Measurements from ENCODE around the gene APOC4. TPM values are rescaled to one million over a fixed set of nuclear protein-coding genes. Genes with fewer than 3 reads are reported as not detected.
A peak's percentile ranks its signal among the peaks of the same experiment; 100 is the strongest.

Gene APOC4
- polyA plus RNA-seq, 1 of the 3 experiments (the other 2 are of a cell fraction), result not detected

DNA sequence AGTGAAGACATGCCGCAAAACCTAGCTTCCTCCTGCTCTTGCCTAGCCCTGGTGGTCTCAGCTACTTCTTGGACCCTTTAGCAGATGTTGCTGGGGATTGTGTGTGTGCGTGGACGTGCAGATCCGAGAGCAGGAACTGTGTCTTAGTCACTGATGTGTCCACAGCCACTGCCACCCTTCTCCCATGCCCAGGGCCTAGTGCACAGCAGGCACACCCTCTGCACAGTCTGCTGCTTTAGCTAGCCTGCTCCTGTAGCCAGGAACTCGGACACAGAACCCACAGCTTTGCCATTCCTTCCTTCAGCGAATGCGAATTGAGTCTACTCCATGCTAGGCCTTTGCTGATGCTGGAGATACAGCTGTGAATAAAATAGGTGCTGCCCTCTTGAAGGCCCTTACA lies 15.5 kb downstream of the APOC4 start:
- no peak overlapping the region for H3K27ac ChIP-seq (ENCODE audit: low read depth in 2 of 2, low read length in 1 of 2)
- CTCF ChIA-PET, result interaction anchor here (1.1 to 10.2 kb wide), 3 partner anchors 14 to 54 kb away, joined by 3 to 131 read pairs (median 3); partner anchors contain the start of gene APOE
- no peak overlapping the region for H3K4me3 ChIP-seq (ENCODE audit: low read depth in 2 of 2, low read length in 1 of 2)
- H3F3A ChIP-seq (replicated peaks; ENCODE audit: insufficient read depth), result peaks cover 6% of the 10 kb centered on the region
- no peaks in the 10 kb centered on the region for H3K9me2 ChIP-seq
- peaks cover 0 to 25% of the 10 kb centered on the region in 2 experiments; a peak in 2 of 4 replicates for H3K4me1 ChIP-seq (ENCODE audit: control insufficient read depth in 1 of 2, insufficient read depth in 2 of 2, low read depth in 1 of 2, low read length in 1 of 2)
- TF ChIP-seq GATA2 (CRISPR knock-in tag; IDR thresholded peaks at IDR 0.05) (no peak), SMC3 (IDR thresholded peaks at IDR 0.05; ENCODE audit: low read depth, low read length) (no peak), MEF2A (IDR thresholded peaks at IDR 0.05; ENCODE audit: borderline replicate concordance, low read depth) (no peak), FOXM1 (IDR thresholded peaks at IDR 0.05; ENCODE audit: low read depth) (no peak), MXI1 (IDR thresholded peaks at IDR 0.05; ENCODE audit: low read depth, low read length) (no peak), EP300 (IDR thresholded peaks at IDR 0.05; ENCODE audit: borderline replicate concordance in 1 of 2, low read depth in 1 of 2, low read length in 1 of 2) (no peak), YY1 (IDR thresholded peaks at IDR 0.05; ENCODE audit: low read depth) (no peak), POLR2AphosphoS5 (IDR thresholded peaks at IDR 0.05; ENCODE audit: low read depth, low read length) (no peak)
- TF ChIP-seq, protein P1, sequence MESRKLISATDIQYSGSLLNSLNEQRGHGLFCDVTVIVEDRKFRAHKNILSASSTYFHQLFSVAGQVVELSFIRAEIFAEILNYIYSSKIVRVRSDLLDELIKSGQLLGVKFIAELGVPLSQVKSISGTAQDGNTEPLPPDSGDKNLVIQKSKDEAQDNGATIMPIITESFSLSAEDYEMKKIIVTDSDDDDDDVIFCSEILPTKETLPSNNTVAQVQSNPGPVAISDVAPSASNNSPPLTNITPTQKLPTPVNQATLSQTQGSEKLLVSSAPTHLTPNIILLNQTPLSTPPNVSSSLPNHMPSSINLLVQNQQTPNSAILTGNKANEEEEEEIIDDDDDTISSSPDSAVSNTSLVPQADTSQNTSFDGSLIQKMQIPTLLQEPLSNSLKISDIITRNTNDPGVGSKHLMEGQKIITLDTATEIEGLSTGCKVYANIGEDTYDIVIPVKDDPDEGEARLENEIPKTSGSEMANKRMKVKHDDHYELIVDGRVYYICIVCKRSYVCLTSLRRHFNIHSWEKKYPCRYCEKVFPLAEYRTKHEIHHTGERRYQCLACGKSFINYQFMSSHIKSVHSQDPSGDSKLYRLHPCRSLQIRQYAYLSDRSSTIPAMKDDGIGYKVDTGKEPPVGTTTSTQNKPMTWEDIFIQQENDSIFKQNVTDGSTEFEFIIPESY (IDR thresholded peaks at IDR 0.05; ENCODE audit: borderline replicate concordance, low read depth), result no peak
- TF ChIP-seq, protein P2, sequence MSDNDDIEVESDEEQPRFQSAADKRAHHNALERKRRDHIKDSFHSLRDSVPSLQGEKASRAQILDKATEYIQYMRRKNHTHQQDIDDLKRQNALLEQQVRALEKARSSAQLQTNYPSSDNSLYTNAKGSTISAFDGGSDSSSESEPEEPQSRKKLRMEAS (IDR thresholded peaks at IDR 0.05; ENCODE audit: low read depth), result no peak
- TF ChIP-seq, protein P3, sequence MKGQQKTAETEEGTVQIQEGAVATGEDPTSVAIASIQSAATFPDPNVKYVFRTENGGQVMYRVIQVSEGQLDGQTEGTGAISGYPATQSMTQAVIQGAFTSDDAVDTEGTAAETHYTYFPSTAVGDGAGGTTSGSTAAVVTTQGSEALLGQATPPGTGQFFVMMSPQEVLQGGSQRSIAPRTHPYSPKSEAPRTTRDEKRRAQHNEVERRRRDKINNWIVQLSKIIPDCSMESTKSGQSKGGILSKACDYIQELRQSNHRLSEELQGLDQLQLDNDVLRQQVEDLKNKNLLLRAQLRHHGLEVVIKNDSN (IDR thresholded peaks at IDR 0.05; ENCODE audit: borderline replicate concordance, low read depth), result no peak
- peak overlapping the region; percentile 1; the same call in 1 of the 2 replicates for H3K9ac ChIP-seq
- 87% methylated on average over 7 of the region's 7 CpGs for WGBS (ENCODE audit: low lambda C conversion rate)
- POLR2A ChIA-PET, result no interaction called here
- no peak overlapping the region for H2AFZ ChIP-seq (ENCODE audit: low read depth)
- DNase-seq, result no peak
- H3K36me3 ChIP-seq (replicated peaks in 1 of 2; ENCODE audit: control insufficient read depth in 1 of 2, insufficient read depth in 2 of 2, low read length in 1 of 2), result peaks cover 2 to 12% of the 10 kb centered on the region in 2 experiments
- H4K20me1 ChIP-seq (ENCODE audit: insufficient read depth), result peaks cover 62% of the 10 kb centered on the region
- no peaks in the 10 kb centered on the region for H3K27me3 ChIP-seq (ENCODE audit: insufficient read depth)
- no peaks in the 10 kb centered on the region for H3K9me3 ChIP-seq
- H3K79me2 ChIP-seq (ENCODE audit: insufficient read depth), result peaks cover 76% of the 10 kb centered on the region
- peak overlapping the region; percentile 93; the same call in 1 of the 2 replicates for H3K4me2 ChIP-seq

DNA sequence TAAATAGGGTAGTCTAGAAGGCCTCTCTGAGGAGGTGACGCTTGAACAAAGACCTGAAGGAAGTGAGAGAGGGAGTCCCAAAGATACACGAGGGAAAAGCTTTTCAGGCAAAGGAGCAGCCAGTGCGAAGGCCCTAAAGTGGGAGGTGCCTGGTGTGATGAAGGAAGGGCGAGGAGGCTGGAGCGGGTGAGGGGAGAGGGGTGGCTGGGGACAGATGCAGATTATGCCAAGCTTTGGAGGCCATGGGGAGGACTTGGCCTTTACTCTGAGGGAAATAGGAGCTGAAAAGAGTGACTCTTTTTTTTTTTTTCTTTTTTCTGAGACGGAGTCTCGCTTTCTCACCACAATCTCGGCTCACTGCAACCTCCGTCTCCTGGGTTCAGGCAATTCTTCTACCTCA lies 16.1 kb downstream of the APOC4 start:
- Histone ChIP-seq H3K27me3 (ENCODE audit: insufficient read depth) (no peaks in the 10 kb centered on the region), H3K9ac (no peak overlapping the region), H3K9me3 (no peaks in the 10 kb centered on the region), H3K4me1 (ENCODE audit: control insufficient read depth in 1 of 2, insufficient read depth in 2 of 2, low read depth in 1 of 2, low read length in 1 of 2) (peaks cover 0 to 25% of the 10 kb centered on the region in 2 experiments; a peak in 2 of 4 replicates), H3K79me2 (ENCODE audit: insufficient read depth) (peaks cover 80% of the 10 kb centered on the region), H2AFZ (ENCODE audit: low read depth) (no peak overlapping the region), H3K4me2 (0 out of 2 replicates have a peak overlapping the region, but pooled peaks have one; percentile 93), H3F3A (replicated peaks; ENCODE audit: insufficient read depth) (peaks cover 6% of the 10 kb centered on the region), H4K20me1 (ENCODE audit: insufficient read depth) (peaks cover 62% of the 10 kb centered on the region), H3K27ac (ENCODE audit: low read depth in 2 of 2, low read length in 1 of 2) (no peak overlapping the region), H3K36me3 (replicated peaks in 1 of 2; ENCODE audit: control insufficient read depth in 1 of 2, insufficient read depth in 2 of 2, low read length in 1 of 2) (peaks cover 4 to 12% of the 10 kb centered on the region in 2 experiments), H3K4me3 (ENCODE audit: low read depth in 2 of 2, low read length in 1 of 2) (no peak overlapping the region), H3K9me2 (no peaks in the 10 kb centered on the region)
- 90% methylated on average over 9 of the region's 9 CpGs for WGBS (ENCODE audit: low lambda C conversion rate)
- POLR2A ChIA-PET, result no interaction called here
- no peak for DNase-seq
- CTCF ChIA-PET, result interaction anchor here (1.1 to 1.5 kb wide), 2 partner anchors 13 to 32 kb away, joined by 3 read pairs; no protein-coding TSS in a partner anchor
- no peak for TF ChIP-seq EZH2phosphoT487 (IDR thresholded peaks at IDR 0.05; ENCODE audit: borderline replicate concordance, low read depth)
- no peak for TF ChIP-seq GATA2 (CRISPR knock-in tag; IDR thresholded peaks at IDR 0.05)
- TF ChIP-seq POLR2AphosphoS5 (IDR thresholded peaks at IDR 0.05; ENCODE audit: low read depth, low read length), result no peak
- TF ChIP-seq, protein P3 (IDR thresholded peaks at IDR 0.05; ENCODE audit: borderline replicate concordance, low read depth), result no peak
- TF ChIP-seq TAF1 (IDR thresholded peaks at IDR 0.05; ENCODE audit: borderline replicate concordance, low read depth, low read length), result no peak
- no peak for TF ChIP-seq JUND (IDR thresholded peaks at IDR 0.05)
- no peak for TF ChIP-seq TCF12 (IDR thresholded peaks at IDR 0.05)
- TF ChIP-seq NRF1 (IDR thresholded peaks at IDR 0.05; ENCODE audit: low read depth, low read length), result no peak
- no peak for TF ChIP-seq EP300 (IDR thresholded peaks at IDR 0.05; ENCODE audit: borderline replicate concordance in 1 of 2, low read depth in 1 of 2, low read length in 1 of 2)
- TF ChIP-seq RAD21 (IDR thresholded peaks at IDR 0.05; ENCODE audit: low read length), result no peak
- no peak for TF ChIP-seq CHD2 (IDR thresholded peaks at IDR 0.05; ENCODE audit: low read length, partially characterized antibody)
- TF ChIP-seq MEF2A (IDR thresholded peaks at IDR 0.05; ENCODE audit: borderline replicate concordance, low read depth), result no peak
- TF ChIP-seq, protein P1 (IDR thresholded peaks at IDR 0.05; ENCODE audit: borderline replicate concordance, low read depth), result no peak
- TF ChIP-seq RXRA (IDR thresholded peaks at IDR 0.05; ENCODE audit: borderline replicate concordance, low read depth), result no peak

Data from SK-N-SH (cell line).